CD4-positive, CD25-positive, alpha-beta regulatory T cell (primary cell): ENCODE results near the gene ARHGEF1. TPM values are rescaled to one million over a fixed set of nuclear protein-coding genes. Genes with fewer than 3 reads are reported as not detected.

ENCODE experiments used
- ATAC-seq, 2 donors: fragments of 150-1000 bp; cut with Tn5 transposase; one replicate each; pipeline ENCODE4 v1.10.0; 2021; ENCODE audit warnings: low read depth in 2 of 2, moderate number of reproducible peaks in 2 of 2, moderate library complexity in 1 of 2
- DNase-seq, 3 donors: peaks; one replicate each; pipeline versions ENCODE4 v3.0.0 to v3.0.0-alpha.2; 2012 to 2022; ENCODE audit warnings: mixed read lengths in 1 of 3
- H3K27ac ChIP-seq: one replicate; pipeline ENCODE4 v1.7.0; 2013; ENCODE audit warnings: mild to moderate bottlenecking, low read length; ENCODE audit not compliant: insufficient read depth, poor library complexity, severe bottlenecking
- H3K27me3 ChIP-seq: one replicate; pipeline ENCODE4 v1.7.0; 2013; ENCODE audit warnings: low read length; ENCODE audit not compliant: control insufficient read depth, insufficient read depth
- H3K36me3 ChIP-seq: one replicate; pipeline ENCODE4 v1.7.0; 2013; ENCODE audit warnings: mild to moderate bottlenecking, low read length, moderate library complexity; ENCODE audit not compliant: control insufficient read depth, insufficient read depth
- H3K4me1 ChIP-seq: 2 replicates; pipeline ENCODE4 v1.7.0; 2013; ENCODE audit warnings: mild to moderate bottlenecking, low read length; ENCODE audit not compliant: insufficient read depth, control insufficient read depth, poor library complexity, severe bottlenecking
- H3K4me3 ChIP-seq: one replicate; pipeline ENCODE4 v1.7.0; 2013; ENCODE audit warnings: low read depth, mild to moderate bottlenecking, low read length, moderate library complexity
- H3K9me3 ChIP-seq, 2 experiments: 1 replicate in 1 of 2; 2 replicates in 1 of 2; pipeline ENCODE4 v1.7.0; 2013; ENCODE audit warnings: low read length in 2 of 2, mild to moderate bottlenecking in 1 of 2, moderate library complexity in 1 of 2; ENCODE audit not compliant: control insufficient read depth in 2 of 2
- H3K27ac Mint-ChIP-seq, 3 donors: one replicate each; pipeline ENCODE4 v1.8.0; 2020 to 2022; ENCODE audit warnings: mild to moderate bottlenecking in 3 of 3, mixed read lengths in 3 of 3, moderate library complexity in 2 of 3
- H3K27me3 Mint-ChIP-seq: one replicate; pipeline ENCODE4 v1.8.0; 2022; ENCODE audit warnings: mild to moderate bottlenecking, mixed read lengths
- H3K36me3 Mint-ChIP-seq: one replicate; pipeline ENCODE4 v1.8.0; 2020; ENCODE audit warnings: mixed read lengths
- H3K4me1 Mint-ChIP-seq, 4 donors: one replicate each; pipeline ENCODE4 v1.8.0; 2020 to 2022; ENCODE audit warnings: mixed read lengths in 4 of 4, mild to moderate bottlenecking in 1 of 4
- H3K4me3 Mint-ChIP-seq, 4 donors: one replicate each; pipeline ENCODE4 v1.8.0; 2020 to 2022; ENCODE audit warnings: mild to moderate bottlenecking in 4 of 4, mixed read lengths in 4 of 4, moderate library complexity in 3 of 4
- H3K9me3 Mint-ChIP-seq, 7 donors: one replicate each; pipeline ENCODE4 v1.8.0; 2020 to 2022; ENCODE audit warnings: mixed read lengths in 7 of 7, mild to moderate bottlenecking in 3 of 7, moderate library complexity in 2 of 7
- polyA plus RNA-seq, 4 donors: library from polyadenylated mRNA; unstranded; fragments of 300-500 nt; fragmentation: Illumina TruSeq; gene quantifications; one replicate each; pipeline ENCODE4 v1.2.3, GENCODE V29; 2021
- total RNA-seq: library from RNA; stranded (reverse); gene quantifications from one replicate; pipeline ENCODE4 v1.2.3, GENCODE V29; 2022

The ARHGEF1 gene
- total and polyA plus RNA-seq, 5 donors from 2014 or later = 162 to 1,312 (median 183) TPM

DNA sequence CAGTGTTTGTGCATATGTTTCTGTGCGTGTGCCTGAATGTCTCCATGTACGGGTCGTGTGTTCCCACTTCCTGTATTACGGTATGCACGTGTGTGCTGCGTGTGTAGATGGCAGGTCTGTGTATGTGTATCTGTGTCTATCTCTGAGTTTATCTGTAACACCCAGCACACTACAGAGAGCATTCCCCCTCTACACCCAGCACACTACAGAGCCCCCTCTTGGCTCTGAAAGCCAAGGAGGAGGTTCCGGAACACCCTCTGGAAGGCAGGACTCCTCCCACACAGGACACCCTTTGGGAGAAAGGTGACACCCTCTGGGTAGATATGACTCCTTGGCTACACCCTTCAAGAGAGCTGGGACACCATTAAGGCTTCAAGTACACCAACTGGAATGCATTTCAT is 47.3 kb downstream of the ARHGEF1 start:
- no peak for ATAC-seq
- Histone ChIP-seq H3K4me3 (no peak overlapping the region), H3K9me3 (no peaks in the 10 kb centered on the region), H3K27ac (no peak overlapping the region), H3K36me3 (no peaks in the 10 kb centered on the region), H3K4me1 (peaks cover 38% of the 10 kb centered on the region), H3K27me3 (peaks cover 4% of the 10 kb centered on the region)
- Mint-ChIP-seq H3K27me3 (peaks cover 15% of the 10 kb centered on the region), H3K27ac (peak overlapping the region in 2 of 3 donors; percentile 41 to 92), H3K4me1 (peaks cover 0 to 56% (median 28%) of the 10 kb centered on the region in 4 donors), H3K36me3 (no peaks in the 10 kb centered on the region), H3K4me3 (peak overlapping the region; percentile 65 to 97 (median 84)), H3K9me3 (peaks cover 0 to 4% (median 0%) of the 10 kb centered on the region in 7 donors)
- DNase-seq = no peak

DNA sequence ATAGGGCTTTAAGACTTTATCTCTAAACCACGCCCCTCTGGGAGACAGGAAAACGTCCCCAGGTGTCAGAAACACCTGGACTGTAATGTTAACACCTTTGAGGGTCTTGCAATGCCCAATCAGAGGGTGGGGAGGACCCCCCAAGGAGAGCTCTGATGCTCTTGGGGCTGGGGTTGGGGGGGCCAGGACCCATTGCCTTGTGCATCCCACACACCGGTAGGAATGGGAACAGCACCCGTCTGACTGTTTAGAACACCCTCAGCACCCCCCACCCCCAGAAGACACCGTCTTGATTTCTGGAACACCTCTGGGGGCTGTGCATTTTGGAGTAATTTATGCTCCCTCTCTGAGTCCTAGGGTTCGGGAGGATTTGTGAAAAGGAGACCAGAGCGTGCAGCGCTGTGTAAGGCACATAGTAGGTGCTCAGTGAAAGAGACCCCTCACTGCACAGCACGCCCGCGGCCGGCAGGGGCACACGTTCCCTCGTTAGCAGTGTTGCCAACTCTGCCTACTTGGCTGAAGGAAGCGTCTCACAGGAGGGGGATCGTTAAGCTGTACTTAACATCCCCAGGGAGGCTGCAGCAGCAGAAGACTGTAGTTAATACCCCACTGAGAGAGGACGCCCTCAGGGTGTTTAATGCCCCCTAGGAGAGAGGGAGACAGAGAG is 48.1 kb downstream of the ARHGEF1 start:
- H3K27me3 Mint-ChIP-seq = peaks cover 17% of the 10 kb centered on the region
- peak overlapping the region; percentile 41 to 92 (median 64) for H3K27ac Mint-ChIP-seq
- H3K27me3 ChIP-seq = peaks cover 4% of the 10 kb centered on the region
- DNase-seq (no peak), ATAC-seq (no peak)
- peaks cover 0 to 58% (median 28%) of the 10 kb centered on the region in 4 donors for H3K4me1 Mint-ChIP-seq
- no peaks in the 10 kb centered on the region for H3K36me3 ChIP-seq
- H3K4me3 ChIP-seq = no peak overlapping the region
- no peaks in the 10 kb centered on the region for H3K9me3 ChIP-seq
- H3K4me3 Mint-ChIP-seq = peak overlapping the region in 2 of 4 donors; percentile 65 to 83
- peaks cover 0 to 4% (median 0%) of the 10 kb centered on the region in 7 donors for H3K9me3 Mint-ChIP-seq
- H3K4me1 ChIP-seq = peaks cover 45% of the 10 kb centered on the region
- H3K36me3 Mint-ChIP-seq = no peaks in the 10 kb centered on the region
- H3K27ac ChIP-seq = no peak overlapping the region

DNA sequence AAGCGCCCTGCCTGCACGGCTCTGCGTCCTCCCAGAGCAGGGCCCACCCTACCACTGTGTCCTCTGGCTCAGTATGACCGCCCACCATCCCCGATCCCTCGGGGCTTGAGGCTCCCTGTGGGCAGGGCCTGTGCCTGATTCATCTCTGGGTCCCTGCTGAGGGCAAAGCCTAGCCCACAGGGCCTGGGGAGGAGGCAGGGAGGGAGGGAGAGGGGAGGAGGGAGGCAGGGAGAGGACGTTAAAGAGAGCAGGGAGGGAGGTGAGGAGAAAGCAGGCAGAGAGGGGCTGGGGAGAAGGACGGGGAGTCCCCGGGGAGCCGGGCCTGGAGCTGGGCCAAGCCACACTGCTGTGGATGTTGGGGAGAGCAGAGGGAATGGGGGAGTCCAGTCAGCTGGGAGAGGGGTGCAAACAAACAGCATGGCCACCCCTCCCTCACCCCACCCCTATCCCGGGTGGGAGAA is 49.3 kb downstream of the ARHGEF1 start:
- Histone ChIP-seq H3K36me3 (no peaks in the 10 kb centered on the region), H3K27ac (no peak overlapping the region), H3K4me1 (peaks cover 47% of the 10 kb centered on the region), H3K4me3 (no peak overlapping the region), H3K27me3 (peaks cover 4% of the 10 kb centered on the region), H3K9me3 (no peaks in the 10 kb centered on the region)
- Mint-ChIP-seq H3K4me3 (no peak overlapping the region), H3K27ac (peak overlapping the region in 2 of 3 donors; percentile 69 to 74), H3K9me3 (peaks cover 0 to 4% (median 0%) of the 10 kb centered on the region in 7 donors), H3K4me1 (peaks cover 0 to 66% (median 35%) of the 10 kb centered on the region in 4 donors), H3K27me3 (peaks cover 24% of the 10 kb centered on the region), H3K36me3 (no peaks in the 10 kb centered on the region)
- DNase-seq (no peak), ATAC-seq (no peak)

DNA sequence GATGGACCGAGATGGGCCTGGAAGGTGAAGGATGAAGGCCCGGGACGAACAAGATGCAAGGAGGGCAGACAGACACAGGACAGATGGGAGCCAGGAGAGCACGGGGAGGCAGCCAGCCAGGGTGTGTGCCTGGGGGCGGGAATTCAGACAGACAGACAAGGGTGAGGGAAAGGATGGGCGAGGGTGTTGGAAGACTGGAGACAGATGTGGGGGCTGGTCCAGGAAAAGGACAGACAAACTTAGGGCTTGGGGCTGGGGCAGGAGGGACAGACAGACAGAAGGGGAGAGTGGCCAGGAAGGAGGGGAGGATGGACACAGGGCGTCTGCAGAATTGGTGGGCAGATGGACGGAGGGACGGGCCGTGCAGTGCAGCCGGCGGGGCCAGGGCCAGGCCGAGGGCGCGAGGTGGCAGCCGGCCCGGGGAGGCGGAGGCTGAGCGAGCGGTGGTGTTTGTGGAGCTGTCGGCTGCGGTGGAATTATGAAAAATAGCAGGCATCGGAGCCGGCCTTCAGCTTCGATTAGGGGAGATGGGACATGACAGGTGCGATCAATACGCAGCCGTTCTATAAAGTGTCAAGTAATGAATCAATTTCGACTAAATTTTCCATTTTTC is 49.8 kb downstream of the ARHGEF1 start:
- H3K27me3 ChIP-seq = peaks cover 4% of the 10 kb centered on the region
- ATAC-seq (no peak), DNase-seq (no peak)
- Mint-ChIP-seq H3K36me3 (no peaks in the 10 kb centered on the region), H3K27ac (peak overlapping the region; percentile 27 to 90 (median 86)), H3K9me3 (peaks cover 0 to 4% (median 0%) of the 10 kb centered on the region in 7 donors), H3K4me1 (peaks cover 0 to 70% (median 38%) of the 10 kb centered on the region in 4 donors), H3K4me3 (no peak overlapping the region), H3K27me3 (peaks cover 29% of the 10 kb centered on the region)
- no peak overlapping the region for H3K27ac ChIP-seq
- no peak overlapping the region for H3K4me3 ChIP-seq
- peaks cover 42% of the 10 kb centered on the region for H3K4me1 ChIP-seq
- H3K36me3 ChIP-seq = no peaks in the 10 kb centered on the region
- no peaks in the 10 kb centered on the region for H3K9me3 ChIP-seq

DNA sequence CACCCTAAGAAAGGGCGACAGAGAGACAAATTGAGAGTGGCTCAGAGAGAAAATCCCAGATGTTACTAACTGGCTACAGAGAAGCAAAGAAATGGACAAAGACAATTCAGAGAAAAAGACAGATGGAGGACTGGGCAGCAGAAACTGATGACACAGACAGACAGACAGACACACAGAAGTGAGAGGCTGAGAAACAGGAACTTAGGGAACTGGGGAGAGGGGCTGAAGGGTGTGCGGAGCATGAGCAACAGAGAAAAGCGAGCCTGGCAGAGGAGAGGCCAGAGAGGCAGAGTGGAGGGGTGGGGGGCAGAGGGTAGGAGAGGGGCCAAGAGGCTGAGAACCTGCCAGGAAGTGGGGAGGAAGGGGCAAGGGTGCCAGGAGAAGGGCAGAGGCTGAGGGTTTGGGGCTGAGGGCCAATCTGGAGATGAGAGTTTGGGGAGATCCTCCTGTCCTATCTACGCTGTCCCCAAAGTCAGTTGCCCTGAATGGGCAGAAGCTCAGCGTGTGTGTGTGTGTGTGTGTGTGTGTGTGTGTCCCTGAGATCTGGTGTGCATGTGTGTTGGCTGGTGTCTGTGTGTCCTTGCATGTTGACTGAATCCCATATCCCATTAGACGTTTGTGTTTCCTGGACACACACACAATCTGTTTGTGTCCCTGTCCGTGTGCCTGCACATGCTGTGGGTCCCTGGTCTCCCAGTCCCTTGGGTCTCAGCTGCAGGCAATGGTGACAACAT is 50.9 kb downstream of the ARHGEF1 start:
- Histone ChIP-seq H3K36me3 (no peaks in the 10 kb centered on the region), H3K9me3 (no peaks in the 10 kb centered on the region), H3K4me1 (peaks cover 31% of the 10 kb centered on the region), H3K27me3 (peaks cover 4% of the 10 kb centered on the region), H3K4me3 (no peak overlapping the region), H3K27ac (no peak overlapping the region)
- Mint-ChIP-seq H3K4me1 (peaks cover 0 to 66% (median 36%) of the 10 kb centered on the region in 4 donors), H3K36me3 (no peaks in the 10 kb centered on the region), H3K9me3 (peaks cover 0 to 3% (median 0%) of the 10 kb centered on the region in 7 donors), H3K4me3 (peak overlapping the region in 3 of 4 donors; percentile 15 to 29 (median 16)), H3K27ac (peak overlapping the region; percentile 76 to 90 (median 86)), H3K27me3 (peaks cover 30% of the 10 kb centered on the region)
- ATAC-seq (no peak), DNase-seq (no peak)

DNA sequence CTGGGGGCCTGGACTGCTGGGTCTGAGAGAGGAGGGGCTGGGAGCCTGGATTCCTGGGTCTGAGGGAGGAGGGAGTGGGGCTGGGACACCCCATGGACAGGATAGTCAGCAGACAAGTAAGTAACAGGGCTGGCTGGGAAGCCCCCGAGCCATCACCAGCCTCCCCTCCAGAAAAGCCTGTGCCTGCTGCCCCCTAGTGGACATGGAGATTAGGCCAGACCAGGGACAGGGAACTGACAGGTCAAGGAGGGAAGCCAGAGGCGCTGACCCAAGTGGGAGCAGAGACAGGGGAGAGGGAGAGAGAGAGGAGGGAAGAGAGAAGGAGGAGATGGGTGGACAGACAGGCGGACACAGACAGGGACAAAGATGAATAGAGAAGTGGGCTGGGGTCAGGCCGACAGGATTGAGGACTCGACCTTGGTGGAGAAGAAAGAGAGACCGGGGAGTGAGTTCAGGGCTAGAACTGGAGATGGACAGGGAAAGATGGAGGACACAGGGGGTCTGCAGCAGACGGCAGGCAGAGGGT is 51.9 kb downstream of the ARHGEF1 start:
- H3K4me1 Mint-ChIP-seq = peaks cover 0 to 60% (median 30%) of the 10 kb centered on the region in 4 donors
- DNase-seq = peak; percentile 64 to 70 (median 64)

DNA sequence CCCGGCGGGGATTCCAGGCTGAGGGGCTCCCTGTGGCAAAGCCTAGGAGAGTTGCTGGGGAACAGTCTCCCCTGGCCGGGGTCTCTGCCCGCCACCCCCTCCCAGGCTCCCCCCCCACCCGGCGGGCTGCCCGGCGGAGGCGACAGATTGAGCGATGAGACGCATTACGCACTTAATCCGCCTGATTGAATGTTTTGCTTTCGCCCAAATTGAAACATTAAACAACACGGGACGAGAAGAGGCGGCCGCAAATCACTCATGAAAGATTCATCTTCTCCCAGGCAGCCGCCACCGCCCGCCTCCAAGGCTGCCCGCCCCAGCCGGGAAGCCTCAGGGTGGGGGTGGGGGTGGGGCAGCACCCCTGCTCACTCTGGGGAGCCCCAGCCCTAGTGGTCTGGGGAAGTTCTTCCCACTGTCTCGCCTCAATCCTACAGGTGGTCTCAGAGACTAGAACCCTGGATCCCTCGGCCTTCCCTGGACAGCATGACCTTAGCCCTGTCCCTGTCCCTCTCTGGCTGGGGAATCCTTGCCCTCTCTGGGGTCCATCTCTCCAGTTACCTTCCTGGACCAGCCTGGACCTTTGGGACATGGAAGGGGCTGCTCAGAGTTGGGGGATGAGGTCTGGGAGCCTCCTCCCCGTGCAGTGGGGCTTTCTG is 52.9 kb downstream of the ARHGEF1 start:
- Mint-ChIP-seq H3K9me3 (peaks cover 0 to 2% (median 0%) of the 10 kb centered on the region in 7 donors), H3K27ac (peak overlapping the region; percentile 53 to 88 (median 87)), H3K36me3 (no peaks in the 10 kb centered on the region), H3K4me1 (peaks cover 0 to 55% (median 23%) of the 10 kb centered on the region in 4 donors), H3K4me3 (peak overlapping the region in 2 of 4 donors; percentile 31 to 39), H3K27me3 (peaks cover 26% of the 10 kb centered on the region)
- DNase-seq (no peak), ATAC-seq (no peak)
- no peaks in the 10 kb centered on the region for H3K27me3 ChIP-seq
- no peaks in the 10 kb centered on the region for H3K9me3 ChIP-seq
- H3K27ac ChIP-seq = no peak overlapping the region
- H3K4me1 ChIP-seq = peaks cover 33% of the 10 kb centered on the region
- no peaks in the 10 kb centered on the region for H3K36me3 ChIP-seq
- H3K4me3 ChIP-seq = no peak overlapping the region

More for the DNA sequence above, 51.9 kb downstream of the ARHGEF1 start:
- Histone ChIP-seq H3K4me3 (no peak overlapping the region), H3K27me3 (peaks cover 1% of the 10 kb centered on the region), H3K9me3 (no peaks in the 10 kb centered on the region), H3K36me3 (no peaks in the 10 kb centered on the region), H3K4me1 (peaks cover 25% of the 10 kb centered on the region), H3K27ac (peak overlapping the region; percentile 53)
- ATAC-seq = peak; percentile 57 to 70
- Mint-ChIP-seq H3K36me3 (no peaks in the 10 kb centered on the region), H3K4me3 (peak overlapping the region in 2 of 4 donors; percentile 71 to 86), H3K27me3 (peaks cover 26% of the 10 kb centered on the region), H3K27ac (peak overlapping the region; percentile 16 to 96 (median 86)), H3K9me3 (peaks cover 0 to 2% (median 0%) of the 10 kb centered on the region in 7 donors)
